Stimulated activated CD8-positive, alpha-beta memory T cell treated with anti-CD3 and anti-CD28 coated beads, Interleukin-4, amount 100 ng/mL, for 1 hour (primary cell): ENCODE data around the gene RTN4IP1.
"Not testable (repeated sequence)": the region's sequence is repeated elsewhere in the genome, so short reads cannot be mapped to it uniquely, and the experiment has no call there.

ENCODE experiments used
- DNase-seq, 2 donors: peaks; one replicate each; pipeline ENCODE4 v3.0.0-alpha.2; 2020; ENCODE audit warnings: low read depth in 2 of 2, low spot score in 1 of 2

The RTN4IP1 gene

DNA sequence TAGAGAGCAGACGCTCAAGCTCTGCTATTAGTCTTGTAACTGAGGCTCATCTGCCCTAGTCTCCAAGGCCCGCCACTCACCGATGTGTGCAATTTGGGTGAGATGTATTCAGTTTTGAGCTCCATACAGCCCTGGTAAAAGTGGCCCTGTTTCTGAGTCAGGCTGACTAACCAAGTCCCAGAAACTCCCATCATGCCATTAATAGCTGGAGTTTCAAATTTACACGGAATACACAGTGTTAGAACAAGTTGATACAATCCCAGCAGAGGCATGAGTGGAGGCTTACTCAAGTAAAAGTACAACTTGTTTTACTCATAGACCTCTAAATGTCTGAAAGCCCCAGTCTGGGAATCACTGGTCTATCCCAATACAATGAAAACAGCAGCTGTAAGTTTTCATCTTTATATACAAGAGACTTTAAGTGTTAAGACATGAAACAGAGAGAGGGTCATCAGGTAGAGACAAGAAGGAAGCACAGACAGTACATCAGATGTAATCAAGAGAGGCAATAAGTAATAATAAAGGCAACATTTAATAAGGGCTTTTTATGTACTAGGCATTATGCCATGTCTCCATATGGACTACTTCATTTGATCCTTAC lies 42.4 kb downstream of the RTN4IP1 start:
- no peak for DNase-seq

DNA sequence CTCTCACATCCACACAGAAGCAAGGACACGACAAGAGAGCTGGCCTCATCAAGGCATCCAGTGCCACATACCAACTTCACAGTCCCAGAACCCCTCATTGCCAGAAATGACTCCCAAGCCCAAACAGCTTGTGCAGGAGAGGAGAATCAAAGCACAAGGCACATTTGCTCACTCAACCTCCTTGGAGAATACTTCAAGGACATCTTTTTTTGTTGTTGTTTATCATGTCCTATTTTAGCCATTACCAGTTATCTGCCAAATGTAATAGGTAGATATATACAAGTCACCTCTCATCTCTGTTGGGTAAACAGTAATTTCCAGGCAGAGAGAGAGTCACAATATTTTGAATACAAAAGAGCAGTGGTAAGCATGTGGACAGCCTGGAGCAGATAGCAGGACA lies 47.8 kb downstream of the RTN4IP1 start:
- no peak for DNase-seq

DNA sequence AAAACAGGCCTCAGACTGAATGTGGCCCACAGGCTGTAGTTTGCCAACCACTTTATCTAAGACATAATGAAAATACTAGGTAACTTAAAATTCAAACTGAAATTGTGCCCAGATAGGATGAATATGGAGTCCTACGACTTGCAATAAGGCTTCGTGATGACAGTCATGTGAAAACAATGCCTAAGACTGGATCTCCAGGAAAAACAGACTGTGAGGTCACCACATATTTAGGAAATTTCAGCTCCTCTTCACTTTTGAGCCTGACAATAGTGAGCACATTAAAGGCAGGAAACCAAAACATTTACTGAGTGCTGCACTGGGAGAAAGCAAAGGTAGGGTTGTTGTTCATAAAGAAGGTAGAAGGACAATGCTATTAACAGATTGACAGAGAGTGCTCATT lies 50.0 kb downstream of the RTN4IP1 start:
- DNase-seq = no peak

DNA sequence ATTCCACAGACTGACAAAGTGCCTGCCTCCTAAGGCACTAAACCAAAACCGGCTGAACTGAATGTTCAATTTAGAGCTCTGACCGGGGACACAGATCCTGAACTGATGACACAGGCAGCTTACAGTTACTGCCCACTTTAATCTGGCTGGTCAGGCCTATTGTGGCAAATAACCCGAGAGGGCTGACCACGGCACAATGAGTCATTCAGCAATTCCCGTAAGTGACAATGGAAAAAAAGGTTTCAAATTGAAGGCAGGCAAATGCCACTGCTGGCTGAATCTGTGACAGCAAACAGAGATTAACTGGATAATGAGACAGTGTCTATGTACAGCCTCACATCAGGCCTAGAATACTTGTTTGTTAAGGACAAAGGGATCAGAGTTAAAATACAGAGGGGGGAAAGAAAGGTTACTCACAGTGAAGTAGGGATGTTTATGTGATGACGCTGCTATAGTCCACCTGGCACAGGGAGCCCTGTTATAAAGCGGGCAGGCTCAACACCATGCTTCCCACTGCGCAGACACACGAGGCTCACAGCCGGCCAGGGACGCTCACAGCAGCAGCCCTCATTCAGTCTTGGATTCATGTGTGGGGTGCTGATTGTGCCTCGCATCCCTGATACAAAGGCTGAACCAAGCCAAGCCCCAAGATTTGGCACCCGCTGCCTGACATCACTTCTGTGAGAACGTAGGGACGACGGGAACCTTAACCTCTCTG lies 54.4 kb downstream of the RTN4IP1 start:
- no peak for DNase-seq

DNA sequence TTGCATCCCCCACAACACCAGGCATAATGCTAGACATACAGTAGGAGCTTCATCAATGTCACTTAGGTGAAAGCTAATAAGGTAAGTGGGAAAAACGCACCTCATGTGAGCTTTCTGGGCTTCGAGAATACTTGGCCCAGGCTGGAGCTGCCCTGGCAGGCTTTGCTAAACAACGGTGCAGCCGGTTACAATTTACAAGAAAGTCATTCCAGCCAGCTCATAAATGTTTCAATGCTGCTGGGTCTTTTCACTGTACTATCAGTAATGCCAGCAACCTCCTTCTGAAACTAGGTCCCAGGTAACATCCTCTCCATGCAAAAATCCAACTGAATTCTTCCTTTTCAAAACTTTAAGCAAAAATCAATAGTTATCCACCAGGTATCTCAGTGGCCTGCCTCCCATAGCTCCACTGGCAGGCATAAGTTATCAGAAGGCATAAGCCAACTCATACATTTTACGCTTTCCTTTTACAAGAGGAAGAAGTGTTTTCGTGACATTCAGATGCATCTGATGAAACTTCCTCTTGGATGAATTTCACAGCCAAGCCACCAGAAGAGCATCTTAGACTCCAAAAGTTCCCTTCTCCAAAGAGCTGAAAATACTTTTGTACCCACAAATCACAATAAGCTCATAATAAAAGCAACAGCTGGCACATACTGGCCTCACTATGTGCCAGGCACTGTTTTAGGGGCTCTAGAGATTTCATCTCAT lies 56.3 kb downstream of the RTN4IP1 start:
- no peak for DNase-seq

DNA sequence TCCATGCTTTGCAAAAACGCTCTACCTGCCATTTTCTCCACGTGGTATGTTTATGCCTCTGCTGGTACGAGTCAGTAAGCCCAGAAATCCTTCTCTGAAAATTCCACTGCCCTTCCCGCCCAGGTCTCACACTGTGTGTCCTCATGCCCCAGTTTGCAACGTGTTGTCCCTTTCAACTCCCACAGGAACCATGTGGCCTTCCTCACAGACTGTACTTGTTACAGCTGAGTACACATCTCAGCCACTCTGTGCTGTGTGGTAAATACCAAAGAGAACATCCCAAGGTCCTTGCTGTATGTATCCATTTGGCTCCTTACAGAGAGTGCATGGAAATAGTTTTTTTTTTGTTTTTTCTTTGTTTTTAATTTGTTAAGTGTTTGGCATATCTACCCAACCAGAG lies 56.9 kb downstream of the RTN4IP1 start:
- DNase-seq = no peak

DNA sequence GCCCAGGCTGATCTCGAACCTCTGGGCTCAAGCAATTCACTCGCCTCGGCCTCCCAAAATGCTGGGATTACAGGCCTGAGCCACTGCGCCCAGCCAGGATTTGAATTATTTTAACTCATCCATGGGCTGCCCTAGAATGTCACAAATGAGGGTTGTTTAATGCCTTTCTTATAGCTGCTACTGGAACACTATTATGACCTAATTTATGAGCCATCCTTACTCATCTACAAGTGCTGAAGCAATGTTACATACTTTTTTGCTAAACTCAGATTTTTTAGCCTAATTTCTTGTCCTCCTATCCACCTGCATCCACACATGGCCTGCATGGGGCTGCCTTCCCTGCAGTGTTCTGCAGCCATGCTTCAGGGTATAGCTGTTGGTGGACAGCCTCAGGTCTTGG lies 59.9 kb downstream of the RTN4IP1 start:
- no peak for DNase-seq

DNA sequence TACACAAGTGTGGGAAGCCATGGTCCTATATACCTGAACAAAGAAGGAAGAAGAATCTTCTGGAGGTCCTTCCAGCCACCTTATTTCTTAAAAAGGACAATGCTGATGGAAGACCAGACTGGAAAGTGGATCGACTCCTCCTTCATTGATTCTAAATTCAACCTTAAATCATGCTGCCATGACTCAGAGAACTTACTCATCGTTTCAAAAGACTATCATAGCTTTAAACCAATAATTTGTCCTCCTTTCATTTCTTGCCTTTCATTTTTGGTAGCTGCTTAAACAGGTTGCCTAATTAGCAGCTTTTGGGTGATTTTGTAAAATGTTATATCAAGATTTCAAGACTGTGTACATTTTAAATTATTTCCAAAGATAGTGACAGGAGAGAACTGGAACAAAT lies 60.8 kb downstream of the RTN4IP1 start:
- no peak for DNase-seq

DNA sequence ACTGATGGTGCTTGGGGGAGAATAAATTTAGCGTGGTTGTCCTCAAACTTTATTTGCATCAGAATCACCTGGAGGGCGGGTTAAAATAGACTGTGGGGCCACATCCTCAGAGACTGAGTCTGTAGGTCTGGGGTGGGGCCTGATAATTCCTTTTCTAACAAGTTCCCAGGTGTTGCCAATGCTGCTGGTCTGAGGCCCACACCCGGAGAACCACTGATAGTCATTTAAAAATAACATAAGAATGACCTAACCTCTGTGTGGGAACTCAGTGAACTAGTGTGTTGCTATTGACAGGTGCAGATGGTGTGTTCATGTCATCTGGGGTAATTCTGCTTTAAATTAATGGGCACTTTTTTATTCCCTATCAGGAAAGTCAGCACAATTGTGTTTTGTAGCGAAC lies 64.8 kb downstream of the RTN4IP1 start:
- no peak for DNase-seq

DNA sequence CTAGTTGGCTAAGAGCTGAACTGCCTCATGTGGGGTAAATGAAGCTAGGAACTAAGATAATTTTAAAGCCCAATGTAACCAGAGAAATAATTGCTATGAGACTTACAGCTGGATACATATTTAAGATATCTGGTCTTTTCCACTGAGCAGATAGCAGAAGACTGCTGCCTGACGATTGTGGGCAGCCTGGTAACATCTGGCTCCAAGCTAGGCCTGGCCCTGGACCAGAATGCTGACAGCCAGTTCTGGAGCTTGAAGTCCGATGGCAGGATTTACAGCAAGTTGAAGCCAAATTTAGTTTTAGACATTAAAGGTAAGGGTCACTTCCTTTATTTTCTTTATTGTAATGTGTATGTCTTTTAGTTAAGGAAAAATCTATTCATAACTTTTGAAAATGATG lies 65.7 kb downstream of the RTN4IP1 start:
- DNase-seq = no peak

DNA sequence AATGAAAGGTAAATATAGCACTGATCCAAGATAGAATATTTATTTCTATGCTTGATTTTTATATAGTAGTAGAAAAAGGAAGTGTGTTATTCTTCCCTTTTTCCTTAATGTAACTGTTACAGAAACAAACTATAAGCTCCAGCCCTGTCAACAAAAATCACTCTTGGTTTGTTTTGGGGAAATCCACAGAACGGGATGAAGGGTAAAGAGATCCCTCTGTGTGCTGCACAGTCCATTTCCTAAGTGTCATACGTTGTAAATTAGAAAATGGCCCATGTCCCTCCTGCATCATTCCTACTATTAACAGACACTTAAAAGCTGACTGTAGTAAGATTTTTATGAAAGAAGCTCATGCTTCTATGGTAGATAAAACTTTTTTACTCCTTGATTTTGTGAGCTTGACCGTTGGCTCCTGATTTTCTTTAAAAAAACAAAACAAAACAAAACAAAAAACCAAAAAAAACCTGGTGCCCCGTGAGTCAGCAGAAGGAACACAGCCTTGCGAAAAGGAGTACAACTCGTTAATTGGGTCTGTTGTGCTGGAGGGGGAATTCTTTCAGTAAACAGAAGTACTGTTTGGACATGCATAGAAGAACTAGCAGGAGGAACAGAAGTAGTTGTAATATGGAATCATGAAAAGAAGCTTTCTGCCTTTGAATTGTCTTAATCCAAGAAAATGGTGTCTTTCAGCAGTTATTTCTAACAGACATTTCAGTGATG lies 67.5 kb downstream of the RTN4IP1 start:
- DNase-seq = no peak

DNA sequence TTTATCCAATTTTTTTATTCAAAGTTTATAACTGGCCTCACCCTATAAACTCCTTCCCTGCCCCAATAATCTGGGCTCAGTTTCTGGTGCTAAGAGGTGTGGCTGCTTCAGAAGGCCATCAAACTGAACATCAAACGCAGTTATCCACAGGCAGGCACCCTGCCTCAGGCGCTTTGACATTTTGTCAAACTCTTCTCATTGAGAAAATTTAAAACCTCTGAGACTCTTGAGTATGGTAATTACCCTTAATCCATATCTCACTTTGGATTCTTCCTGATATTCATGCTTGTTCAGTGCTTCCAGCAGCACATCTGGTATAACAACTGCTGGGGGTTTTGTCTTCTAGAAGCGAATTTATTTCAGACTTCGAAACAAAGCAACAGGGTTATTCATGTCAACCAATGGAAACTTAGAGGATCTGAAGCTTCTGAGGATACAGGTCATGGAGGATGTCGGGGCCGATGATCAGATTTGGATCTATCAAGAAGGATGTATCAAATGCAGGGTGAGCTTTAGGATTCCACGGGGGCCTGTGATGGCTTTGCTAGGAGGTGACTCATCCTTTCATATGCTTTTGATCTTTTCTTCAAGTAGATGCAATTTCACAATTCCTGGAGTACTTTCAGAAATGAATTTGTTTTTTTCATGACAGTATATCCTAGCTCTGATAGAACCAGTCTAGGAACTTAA lies 68.2 kb downstream of the RTN4IP1 start:
- no peak for DNase-seq

DNA sequence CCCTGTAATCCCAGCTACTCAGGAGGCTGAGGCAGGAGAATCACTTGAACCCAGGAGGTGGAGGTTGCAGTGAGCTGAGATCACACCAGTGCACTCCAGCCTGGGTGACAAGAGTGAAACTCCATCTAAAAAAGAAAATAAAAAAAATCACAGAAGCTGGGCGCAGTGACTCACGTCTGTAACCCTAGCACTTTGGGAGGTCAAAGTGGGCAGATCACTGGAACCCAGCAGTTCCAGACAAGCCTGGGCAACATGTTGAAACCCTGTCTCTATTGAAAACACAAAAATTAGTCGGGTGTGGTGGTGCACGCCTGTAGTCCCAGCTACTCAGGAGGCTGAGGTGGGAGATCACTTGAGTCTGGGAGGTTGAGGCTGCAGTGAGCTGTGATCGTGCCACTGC lies 69.6 kb downstream of the RTN4IP1 start:
- DNase-seq = not testable (repeated sequence)

DNA sequence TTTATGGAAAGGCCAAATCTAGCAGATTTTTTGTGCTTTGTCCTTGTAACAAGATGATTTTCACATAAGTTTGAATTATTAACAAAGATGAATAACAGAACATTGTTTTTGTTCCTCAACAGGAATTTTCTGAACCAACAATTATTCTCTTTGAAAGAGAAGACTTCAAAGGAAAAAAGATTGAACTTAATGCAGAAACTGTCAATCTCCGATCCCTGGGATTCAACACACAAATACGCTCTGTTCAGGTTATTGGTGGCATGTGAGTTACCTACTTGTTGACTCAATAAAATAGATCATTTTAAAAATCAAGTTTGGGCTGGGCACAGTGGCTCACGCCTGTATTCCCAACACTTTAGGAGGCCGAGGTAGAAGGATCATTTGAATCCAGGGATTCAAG lies 70.9 kb downstream of the RTN4IP1 start:
- DNase-seq = no peak

DNA sequence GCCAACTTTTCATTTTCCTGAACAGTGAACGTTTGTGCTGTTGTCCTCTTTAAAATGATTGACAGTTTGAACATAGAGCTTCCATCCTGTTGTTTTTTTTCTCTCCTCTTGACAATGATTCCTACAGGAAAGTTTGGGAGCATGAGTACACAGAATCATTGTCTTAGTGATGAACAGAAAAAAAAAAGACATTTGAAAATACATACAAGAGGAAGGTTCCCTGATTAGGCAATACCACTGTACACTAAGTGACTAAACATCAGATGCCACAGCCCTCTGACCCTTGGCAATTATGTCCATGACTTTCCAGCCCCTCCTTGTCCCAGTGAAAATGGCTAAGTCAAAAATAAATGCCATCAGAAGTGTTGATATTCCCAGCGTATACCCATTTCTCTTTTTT lies 71.5 kb downstream of the RTN4IP1 start:
- DNase-seq = no peak

DNA sequence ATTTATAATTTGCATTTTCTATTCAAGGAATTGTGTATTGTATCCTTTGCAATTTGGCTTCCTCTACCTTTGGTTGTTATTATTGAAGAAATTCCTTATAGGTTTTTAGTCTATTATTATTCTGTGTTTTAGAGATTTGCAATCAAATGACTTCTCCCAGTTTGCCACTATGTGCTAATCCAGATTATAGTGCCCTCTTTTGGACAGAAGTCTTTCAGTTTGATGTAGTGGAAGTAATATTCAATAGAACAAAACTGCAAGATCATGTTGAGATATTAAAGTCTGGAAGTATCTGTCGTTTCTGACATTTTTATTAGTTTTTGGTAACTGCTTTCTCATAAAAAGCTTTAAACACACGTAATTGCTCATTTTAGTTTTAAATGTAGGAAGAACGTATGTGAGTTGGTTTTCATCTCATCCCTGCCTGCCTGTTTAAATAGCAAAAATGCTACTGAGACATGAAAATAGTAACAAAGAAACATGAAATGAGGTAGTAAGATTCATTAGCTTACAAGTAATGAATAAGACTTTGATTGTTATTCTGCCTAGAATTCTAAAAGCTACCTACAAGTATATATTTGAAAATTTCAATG lies 72.8 kb downstream of the RTN4IP1 start:
- DNase-seq = no peak

DNA sequence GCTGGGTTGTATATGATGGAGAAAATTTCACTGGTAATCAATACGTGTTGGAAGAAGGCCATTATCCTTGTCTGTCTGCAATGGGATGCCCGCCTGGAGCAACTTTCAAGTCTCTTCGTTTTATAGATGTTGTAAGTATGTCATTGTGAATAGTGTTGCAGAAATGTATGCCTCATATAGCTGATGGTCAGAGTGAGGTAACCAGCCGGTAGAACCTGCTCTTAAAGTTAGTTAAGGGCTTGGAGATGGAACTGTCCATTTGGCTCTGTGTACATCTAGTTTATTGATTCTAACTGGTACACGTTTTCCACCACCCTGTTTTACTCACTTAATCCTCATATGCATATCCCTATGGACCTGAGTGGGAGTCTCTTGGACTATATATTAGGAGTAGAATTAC lies 73.5 kb downstream of the RTN4IP1 start:
- no peak for DNase-seq

DNA sequence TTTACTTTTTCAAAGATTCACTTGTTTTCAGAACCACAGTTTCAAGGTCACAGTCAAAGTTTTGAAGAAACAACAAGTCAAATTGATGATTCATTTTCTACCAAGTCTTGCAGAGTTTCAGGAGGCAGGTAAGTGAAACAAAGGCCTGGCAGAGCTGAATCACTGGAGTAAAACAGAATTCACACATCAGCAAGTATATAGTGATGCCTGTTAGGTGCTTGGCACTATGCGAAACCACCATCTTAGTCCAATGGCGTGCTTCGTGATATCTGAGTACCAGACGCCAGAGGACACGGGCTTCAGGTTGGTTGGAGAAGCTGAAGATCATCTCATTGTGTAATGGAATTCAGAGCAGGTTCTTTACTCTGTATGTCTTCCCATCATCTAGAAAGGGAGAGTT lies 75.9 kb downstream of the RTN4IP1 start:
- no peak for DNase-seq

DNA sequence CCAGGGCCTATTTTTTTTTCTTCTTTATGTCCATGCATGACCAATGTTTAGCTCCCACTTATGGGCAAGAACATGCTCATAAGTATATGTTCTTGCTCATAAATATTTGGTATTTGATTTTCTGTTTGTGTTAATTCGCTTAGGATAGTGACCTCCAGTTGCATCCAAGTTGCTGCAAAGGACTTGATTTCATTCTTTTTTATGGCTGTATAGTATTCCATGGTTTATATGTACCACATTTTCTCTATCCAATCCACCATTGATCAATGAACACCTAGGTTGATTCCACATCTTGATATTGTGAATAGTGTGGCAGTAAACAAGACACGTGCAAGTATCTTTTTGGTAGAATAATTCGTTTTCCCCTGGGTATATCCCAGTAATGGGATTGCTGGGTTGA lies 78.1 kb downstream of the RTN4IP1 start:
- DNase-seq = no peak

DNA sequence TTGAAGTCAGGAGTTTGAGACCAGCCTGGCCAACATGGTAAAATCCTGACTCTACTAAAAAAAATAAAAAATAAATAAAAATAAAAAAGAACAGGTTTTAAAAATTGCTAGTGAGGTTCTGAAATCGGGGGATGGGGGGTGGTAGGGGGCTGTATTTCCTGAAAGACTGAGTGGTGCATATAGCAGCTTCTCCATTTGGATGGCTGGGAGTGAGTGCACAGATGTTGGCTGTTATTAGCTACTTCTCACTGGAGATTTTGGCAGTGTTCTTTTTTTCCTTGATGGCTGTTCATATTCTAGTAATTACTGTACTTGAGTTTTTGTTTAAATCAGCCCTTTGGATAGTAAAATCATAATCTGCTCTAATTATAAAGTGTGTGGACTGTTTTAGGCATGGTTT lies 79.8 kb downstream of the RTN4IP1 start:
- DNase-seq = no peak

DNA sequence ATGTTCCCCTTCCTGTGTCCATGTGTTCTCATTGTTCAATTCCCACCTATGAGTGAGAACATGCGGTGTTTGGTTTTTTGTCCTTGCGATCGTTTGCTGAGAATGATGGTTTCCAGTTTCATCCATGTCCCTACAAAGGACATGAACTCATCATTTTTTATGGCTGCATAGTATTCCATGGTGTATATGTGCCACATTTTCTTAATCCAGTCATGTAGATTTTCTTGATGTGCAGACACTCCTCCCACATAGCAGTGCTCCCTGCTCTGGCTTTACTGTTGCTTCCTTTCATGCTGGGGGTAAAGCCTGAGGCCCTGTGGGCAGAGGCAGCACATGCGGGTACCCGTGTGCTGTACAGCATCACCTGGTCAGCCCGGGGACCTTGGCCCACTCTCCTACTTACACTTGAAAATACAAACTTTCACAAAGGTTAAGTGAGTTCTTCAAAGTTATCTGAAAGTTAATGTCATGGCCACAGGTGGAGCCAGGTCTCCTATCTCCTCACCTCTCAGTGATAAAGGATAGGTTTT lies 80.3 kb downstream of the RTN4IP1 start:
- not testable (repeated sequence) for DNase-seq
